ENCODE data around the gene LRFN5. TPM values are rescaled to one million over a fixed set of nuclear protein-coding genes. Genes with fewer than 3 reads are reported as not detected.
"Not testable (repeated sequence)": the region's sequence is repeated elsewhere in the genome, so short reads cannot be mapped to it uniquely, and the experiment has no call there.

LRFN5 gene
- polyA plus RNA-seq, 1 donor from 2014 or later, result not detected

DNA sequence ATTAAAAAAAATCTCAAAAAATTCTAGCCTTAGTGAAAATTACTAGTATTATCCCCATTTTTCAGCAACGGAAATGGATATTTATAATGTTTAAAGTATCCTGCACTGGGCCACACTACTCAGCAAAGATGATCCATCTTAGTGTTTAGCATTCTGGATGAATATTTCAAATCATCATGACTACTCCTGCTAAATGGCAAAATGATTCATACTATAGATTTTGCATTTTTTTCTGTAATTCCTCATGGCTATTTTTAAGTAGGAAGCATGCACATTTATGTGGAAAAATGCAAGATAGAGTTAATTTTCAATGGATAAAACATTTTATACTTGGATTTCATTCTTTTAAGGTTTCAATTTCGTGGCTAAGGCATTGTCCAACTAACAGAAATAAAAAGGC lies 59.6 kb downstream of the LRFN5 start:
- Mint-ChIP-seq H3K4me3 (no peak overlapping the region), H3K27me3 (no peaks in the 10 kb centered on the region), H3K27ac (no peak overlapping the region), H3K36me3 (no peaks in the 10 kb centered on the region), H3K4me1 (no peaks in the 10 kb centered on the region), H3K9me3 (no peaks in the 10 kb centered on the region)

DNA sequence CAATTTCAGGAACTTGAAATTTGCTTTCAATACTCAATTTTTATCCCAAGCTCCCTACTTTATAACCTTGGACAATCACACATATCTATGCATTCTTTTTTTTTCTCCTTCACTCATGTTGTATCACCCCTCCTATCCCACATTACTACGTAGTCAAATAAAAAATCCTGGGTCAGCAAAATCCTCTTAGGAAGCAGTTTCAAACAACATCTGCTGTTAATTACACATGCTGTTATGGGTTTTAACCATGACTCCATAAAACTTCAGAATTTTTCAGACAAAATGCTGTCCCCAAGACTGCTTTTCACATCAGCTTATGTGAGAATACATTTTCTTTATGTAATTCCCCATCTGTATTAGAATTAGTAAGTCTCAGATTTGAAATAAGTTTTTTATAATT lies 61.7 kb downstream of the LRFN5 start:
- Mint-ChIP-seq H3K4me1 (no peaks in the 10 kb centered on the region), H3K36me3 (no peaks in the 10 kb centered on the region), H3K27me3 (no peaks in the 10 kb centered on the region), H3K27ac (no peak overlapping the region), H3K9me3 (no peaks in the 10 kb centered on the region), H3K4me3 (no peak overlapping the region)

DNA sequence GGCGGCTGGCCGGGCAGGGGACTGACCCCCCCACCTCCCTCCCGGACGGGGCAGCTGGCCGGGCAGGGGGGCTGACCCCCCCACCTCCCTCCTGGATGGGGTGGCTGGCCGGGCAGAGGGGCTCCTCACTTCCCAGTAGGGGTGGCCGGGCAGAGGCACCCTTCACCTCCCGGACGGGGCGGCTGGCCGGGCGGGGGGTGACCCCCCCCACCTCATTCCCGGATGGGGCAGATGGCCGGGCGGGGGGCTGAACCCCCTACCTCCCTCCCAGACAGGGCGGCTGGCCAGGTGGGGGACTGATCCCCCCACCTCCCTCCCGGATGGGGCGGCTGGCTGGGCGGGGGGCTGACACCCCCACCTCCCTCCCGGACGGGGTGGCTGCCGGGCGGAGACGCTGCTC lies 66.9 kb downstream of the LRFN5 start:
- not testable (repeated sequence) for H3K4me3 Mint-ChIP-seq, H3K4me1 Mint-ChIP-seq, H3K9me3 Mint-ChIP-seq, H3K36me3 Mint-ChIP-seq, H3K27ac Mint-ChIP-seq, H3K27me3 Mint-ChIP-seq

DNA sequence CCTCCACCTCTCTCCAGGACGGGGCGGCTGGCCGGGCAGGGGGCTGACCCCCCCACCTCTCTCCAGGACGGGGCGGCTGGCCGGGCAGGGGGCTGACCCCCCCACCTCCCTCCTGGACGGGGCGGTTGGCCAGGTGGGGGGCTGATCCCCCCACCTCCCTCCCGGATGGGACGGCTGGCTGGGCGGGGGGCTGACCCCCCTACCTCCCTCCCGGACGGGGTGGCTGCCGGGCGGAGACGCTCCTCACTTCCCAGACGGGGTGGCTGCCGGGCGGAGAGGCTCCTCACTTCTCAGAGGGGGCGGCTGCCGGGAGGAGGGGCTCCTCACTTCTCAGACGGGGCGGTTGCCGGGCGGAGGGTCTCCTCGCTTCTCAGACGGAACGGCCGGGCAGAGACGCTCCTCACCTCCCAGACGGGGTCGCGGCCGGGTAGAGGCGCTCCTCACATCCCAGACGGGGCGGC lies 67.9 kb downstream of the LRFN5 start:
- H3K36me3 Mint-ChIP-seq, H3K27me3 Mint-ChIP-seq, H3K27ac Mint-ChIP-seq, H3K9me3 Mint-ChIP-seq, H3K4me1 Mint-ChIP-seq, H3K4me3 Mint-ChIP-seq: not testable (repeated sequence)

DNA sequence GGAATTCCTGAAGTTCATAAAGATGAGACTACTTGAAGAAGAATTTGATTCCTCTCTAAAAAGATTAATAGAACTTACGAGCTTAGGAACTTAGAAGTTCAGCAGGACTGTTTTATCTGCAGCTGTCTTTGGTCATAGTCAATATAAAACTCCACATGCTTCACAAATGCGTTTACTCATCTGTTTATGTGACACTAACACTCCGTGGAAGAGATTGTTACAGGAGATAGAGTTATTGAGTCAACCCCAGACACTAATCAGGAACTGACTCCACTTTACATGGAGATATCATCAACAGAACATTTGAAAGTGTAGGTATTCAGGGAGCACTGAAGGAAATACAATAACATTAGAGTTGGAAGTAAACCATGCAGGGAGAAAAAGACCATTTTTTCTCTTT lies 92.8 kb downstream of the LRFN5 start:
- Mint-ChIP-seq H3K4me3 (no peak overlapping the region), H3K27ac (no peak overlapping the region), H3K27me3 (no peaks in the 10 kb centered on the region), H3K4me1 (no peaks in the 10 kb centered on the region), H3K36me3 (no peaks in the 10 kb centered on the region), H3K9me3 (peaks cover 0 to 2% (median 0%) of the 10 kb centered on the region in 3 donors)

DNA sequence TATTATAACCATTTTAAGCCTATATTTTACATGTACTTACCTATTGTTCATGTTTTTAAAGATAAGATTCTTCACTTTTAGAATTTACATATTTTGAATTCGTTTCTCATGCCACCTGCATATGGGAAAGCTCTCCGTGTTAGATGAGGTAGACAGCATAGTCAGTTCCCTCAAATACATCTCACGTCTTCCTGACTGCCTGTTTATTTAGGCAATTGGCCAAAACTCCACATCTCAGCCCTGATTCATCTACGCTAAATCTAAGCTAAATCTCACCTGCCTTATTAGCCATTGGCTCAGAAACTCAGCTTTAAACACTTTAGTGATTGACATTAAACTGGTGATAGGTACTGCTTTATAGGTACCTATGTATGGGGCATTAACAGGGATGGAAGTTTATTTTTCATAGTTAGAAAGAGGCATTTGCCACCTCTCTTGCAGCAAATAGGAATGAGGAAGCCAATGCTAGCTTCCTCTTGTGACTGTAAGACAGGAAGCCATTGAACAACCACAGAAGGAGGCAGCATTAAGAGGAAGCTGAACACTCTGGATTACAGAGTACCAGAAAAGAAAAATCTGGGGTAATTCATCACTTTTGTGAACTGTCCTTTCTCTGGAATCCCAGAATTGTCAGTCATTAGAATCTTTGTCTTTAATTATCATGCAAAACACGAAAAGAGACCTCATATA lies 111.9 kb downstream of the LRFN5 start:
- H3K27me3 Mint-ChIP-seq, result no peaks in the 10 kb centered on the region
- peaks cover 7 to 10% (median 7%) of the 10 kb centered on the region in 3 donors for H3K4me1 Mint-ChIP-seq
- H3K27ac Mint-ChIP-seq, result no peak overlapping the region
- H3K4me3 Mint-ChIP-seq, result no peak overlapping the region
- H3K36me3 Mint-ChIP-seq, result no peaks in the 10 kb centered on the region
- no peaks in the 10 kb centered on the region for H3K9me3 Mint-ChIP-seq

DNA sequence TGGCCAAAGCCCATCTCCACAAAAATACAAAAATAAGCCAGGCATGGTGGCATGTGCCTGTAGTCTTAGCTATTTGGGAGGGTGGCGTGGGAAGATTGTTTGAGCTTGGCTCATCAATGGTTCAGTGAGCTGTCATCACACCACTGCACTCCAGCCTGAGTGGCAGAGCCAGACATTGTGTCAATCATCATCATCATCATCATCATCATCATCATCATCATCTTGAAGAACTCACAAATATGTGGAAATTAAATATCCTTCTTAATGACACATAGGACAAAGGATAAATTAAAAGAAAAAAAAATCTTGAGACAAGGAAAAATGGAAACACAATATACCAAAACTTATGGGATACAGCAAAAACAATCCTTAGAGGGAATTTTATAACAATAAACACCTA lies 132.5 kb downstream of the LRFN5 start:
- Mint-ChIP-seq H3K4me3 (no peak overlapping the region), H3K4me1 (peaks cover 0 to 4% (median 0%) of the 10 kb centered on the region in 3 donors), H3K27me3 (no peaks in the 10 kb centered on the region), H3K9me3 (peaks cover 3 to 4% (median 3%) of the 10 kb centered on the region in 3 donors), H3K36me3 (no peaks in the 10 kb centered on the region), H3K27ac (no peak overlapping the region)

DNA sequence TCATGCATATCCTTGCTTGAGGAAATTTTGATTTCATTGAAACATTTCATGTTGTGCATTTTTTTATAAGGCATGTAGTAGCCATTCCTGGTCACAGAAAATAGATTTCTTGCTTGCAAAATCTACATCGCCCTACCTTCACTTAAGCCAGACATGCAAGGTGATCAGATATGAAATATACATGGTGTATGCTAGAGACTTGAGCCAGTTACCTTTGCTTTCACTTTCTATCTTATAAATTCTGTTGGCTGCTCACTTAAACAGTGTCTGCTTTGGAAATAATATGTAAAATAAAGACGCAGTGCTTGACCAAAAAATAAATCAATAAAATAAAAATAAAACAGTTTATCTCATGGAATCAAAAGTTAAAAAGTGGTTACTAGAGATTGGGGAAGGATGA lies 136.5 kb downstream of the LRFN5 start:
- H3K36me3 Mint-ChIP-seq, result no peaks in the 10 kb centered on the region
- H3K27ac Mint-ChIP-seq, result no peak overlapping the region
- no peaks in the 10 kb centered on the region for H3K27me3 Mint-ChIP-seq
- H3K4me3 Mint-ChIP-seq, result no peak overlapping the region
- peaks cover 0 to under 1% (median under 1%) of the 10 kb centered on the region in 3 donors for H3K9me3 Mint-ChIP-seq
- peaks cover 0 to 12% (median 5%) of the 10 kb centered on the region in 3 donors for H3K4me1 Mint-ChIP-seq

DNA sequence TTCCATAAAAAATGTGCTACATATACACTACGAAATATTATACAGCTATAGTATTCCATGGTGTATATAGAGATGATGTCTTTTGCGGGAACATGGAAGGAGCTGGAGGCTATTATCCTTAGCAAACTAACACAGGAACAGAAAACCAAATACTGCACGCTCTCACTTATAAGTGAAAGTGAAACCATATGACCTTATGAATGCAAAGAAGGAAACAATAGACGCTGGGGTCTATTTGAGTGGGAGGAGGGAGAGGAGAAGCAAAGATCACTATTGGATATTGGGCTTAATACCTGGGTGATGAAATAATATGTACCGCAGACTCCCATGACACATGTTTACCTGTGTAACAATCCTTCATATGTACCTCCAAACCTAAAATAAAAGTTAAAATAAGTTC lies 142.8 kb downstream of the LRFN5 start:
- peaks cover 12 to 19% (median 15%) of the 10 kb centered on the region in 3 donors for H3K4me1 Mint-ChIP-seq
- peak overlapping the region in 3 of 4 donors; percentile 68 to 91 (median 83) for H3K4me3 Mint-ChIP-seq
- peaks cover 2% of the 10 kb centered on the region for H3K36me3 Mint-ChIP-seq
- no peaks in the 10 kb centered on the region for H3K27me3 Mint-ChIP-seq
- H3K9me3 Mint-ChIP-seq, result no peaks in the 10 kb centered on the region
- H3K27ac Mint-ChIP-seq, result peak overlapping the region in 1 of 3 donors; percentile 24

DNA sequence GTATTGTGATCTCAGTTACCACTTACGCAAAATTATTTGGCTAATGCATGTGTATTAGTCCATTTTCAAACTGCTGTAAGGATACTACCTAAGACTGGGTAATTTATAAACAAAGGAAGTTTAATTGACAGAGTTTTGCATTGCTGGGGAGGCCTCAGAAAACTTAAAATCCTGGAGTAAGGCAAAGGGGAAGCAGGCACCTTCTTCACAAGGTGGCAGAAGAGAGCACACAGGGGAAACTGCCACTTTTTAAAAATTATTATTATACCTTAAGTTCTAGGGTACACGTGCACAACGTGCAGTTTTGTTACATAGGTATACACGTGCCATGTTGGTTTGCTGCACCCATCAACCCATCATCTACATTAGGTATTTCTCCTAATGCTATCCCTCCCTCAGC lies 143.9 kb downstream of the LRFN5 start:
- not testable (repeated sequence) for H3K9me3 Mint-ChIP-seq, H3K27me3 Mint-ChIP-seq, H3K36me3 Mint-ChIP-seq, H3K27ac Mint-ChIP-seq, H3K4me3 Mint-ChIP-seq
- H3K4me1 Mint-ChIP-seq, result peaks cover 12 to 19% (median 15%) of the 10 kb centered on the region in 3 donors

DNA sequence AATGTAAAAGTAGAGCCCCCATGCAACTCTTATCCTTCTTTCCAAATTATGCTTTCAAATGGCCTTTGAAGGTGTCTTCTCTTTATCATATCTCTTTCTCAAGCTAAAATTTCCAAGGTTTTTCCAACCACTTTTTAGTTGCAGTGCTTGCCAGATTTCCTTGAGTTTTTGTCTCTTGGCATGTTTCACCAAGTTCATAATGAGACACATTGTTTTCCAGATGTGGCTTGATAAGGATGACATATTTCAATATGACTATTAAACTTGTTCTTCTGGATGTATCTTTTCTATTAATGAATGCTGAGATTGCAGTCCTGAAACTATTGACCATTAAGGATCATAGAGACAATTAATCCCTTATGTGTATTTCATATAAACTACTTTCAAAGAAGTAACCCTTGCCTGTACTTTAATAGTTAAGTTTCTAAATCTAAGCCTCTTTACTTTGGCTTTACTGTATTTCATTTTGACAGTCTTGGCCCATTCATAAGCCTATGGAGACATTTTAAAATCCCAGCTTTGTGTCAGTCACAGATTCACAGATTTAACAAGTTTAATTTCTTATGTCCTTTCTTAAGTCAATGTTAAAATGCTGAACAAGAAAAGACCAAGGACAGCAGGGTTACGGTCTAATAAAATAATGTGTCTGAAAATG lies 151.5 kb downstream of the LRFN5 start:
- H3K27ac Mint-ChIP-seq, result no peak overlapping the region
- no peaks in the 10 kb centered on the region for H3K27me3 Mint-ChIP-seq
- no peaks in the 10 kb centered on the region for H3K4me1 Mint-ChIP-seq
- H3K36me3 Mint-ChIP-seq, result no peaks in the 10 kb centered on the region
- H3K9me3 Mint-ChIP-seq, result no peaks in the 10 kb centered on the region
- H3K4me3 Mint-ChIP-seq, result no peak overlapping the region

DNA sequence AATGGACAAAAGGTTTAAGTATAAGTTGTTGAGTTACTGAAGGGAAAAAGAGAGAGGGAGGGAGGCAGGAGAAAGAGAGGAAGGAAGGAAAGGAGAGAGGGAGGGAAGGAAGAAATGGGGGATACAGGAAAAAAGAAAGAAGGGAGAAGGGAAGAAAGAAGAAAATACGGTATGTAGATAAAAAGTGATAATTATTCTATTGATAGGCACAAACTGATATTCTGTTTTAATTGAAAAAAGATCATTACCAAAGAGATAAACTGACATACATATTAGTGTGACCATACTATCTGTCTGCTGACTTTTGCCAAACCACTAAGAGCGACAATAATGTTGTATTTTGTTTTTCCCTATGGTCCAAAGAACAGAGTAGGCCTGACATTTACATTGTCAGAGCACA lies 154.5 kb downstream of the LRFN5 start:
- Mint-ChIP-seq H3K27me3 (no peaks in the 10 kb centered on the region), H3K36me3 (no peaks in the 10 kb centered on the region), H3K27ac (no peak overlapping the region), H3K4me1 (no peaks in the 10 kb centered on the region), H3K4me3 (no peak overlapping the region), H3K9me3 (no peaks in the 10 kb centered on the region)

DNA sequence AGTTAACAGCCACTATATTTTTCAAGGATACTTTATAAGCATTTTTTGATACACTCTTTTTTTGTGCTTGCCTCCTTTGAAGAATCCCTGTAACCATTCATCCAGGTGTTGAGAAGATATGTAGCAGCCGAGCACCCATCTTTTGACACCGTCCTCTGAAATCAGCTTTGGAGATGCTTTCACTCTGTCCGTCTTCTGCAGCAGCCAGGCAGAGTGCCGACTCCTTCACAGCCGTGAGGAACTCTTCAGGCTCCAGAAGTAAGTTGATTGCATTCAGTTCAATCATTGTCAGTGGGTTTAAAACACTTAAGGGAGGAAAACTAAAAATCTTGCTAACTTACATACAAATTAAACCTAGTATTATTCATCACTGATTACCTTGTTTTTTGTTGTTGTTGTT lies 160.1 kb downstream of the LRFN5 start:
- no peaks in the 10 kb centered on the region for H3K27me3 Mint-ChIP-seq
- no peaks in the 10 kb centered on the region for H3K9me3 Mint-ChIP-seq
- H3K27ac Mint-ChIP-seq, result no peak overlapping the region
- no peaks in the 10 kb centered on the region for H3K4me1 Mint-ChIP-seq
- no peak overlapping the region for H3K4me3 Mint-ChIP-seq
- no peaks in the 10 kb centered on the region for H3K36me3 Mint-ChIP-seq

DNA sequence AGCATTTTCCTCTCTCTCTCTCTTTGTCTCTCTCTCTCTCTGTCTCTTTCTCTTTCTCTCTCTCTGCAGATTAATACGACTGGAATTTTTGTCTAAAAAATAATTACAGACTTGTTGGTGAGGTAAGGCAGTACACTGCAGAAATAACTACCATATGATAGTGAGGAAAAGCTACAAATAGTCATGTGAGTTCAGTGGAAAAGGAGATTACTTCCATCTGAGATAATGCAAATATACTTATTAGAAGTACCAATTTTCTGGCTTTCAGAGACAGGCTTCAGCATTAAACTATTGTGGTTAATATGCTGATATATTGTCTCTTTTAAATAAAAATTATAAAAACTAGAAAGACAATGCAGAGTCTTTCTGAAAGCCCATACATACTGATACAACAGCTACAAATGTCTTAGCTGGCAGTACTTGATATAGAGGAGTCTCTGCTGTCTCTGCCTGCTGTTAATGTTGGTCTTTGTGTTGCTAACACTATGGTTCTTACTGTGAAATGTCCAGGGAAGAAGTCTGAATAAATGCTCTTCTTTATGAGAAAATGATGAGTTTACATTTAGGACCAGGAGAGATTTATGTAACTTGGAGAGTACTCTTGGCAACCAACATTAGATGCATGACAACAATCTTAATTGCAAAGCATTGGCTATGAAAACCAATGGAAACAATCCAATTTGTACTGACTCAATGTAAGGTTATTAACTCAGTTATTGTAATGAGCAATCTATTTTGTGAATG lies 167.0 kb downstream of the LRFN5 start:
- Mint-ChIP-seq H3K27ac (no peak overlapping the region), H3K27me3 (peaks cover 2% of the 10 kb centered on the region), H3K4me1 (no peaks in the 10 kb centered on the region), H3K9me3 (peaks cover 0 to 1% (median 0%) of the 10 kb centered on the region in 3 donors), H3K4me3 (no peak overlapping the region), H3K36me3 (no peaks in the 10 kb centered on the region)

DNA sequence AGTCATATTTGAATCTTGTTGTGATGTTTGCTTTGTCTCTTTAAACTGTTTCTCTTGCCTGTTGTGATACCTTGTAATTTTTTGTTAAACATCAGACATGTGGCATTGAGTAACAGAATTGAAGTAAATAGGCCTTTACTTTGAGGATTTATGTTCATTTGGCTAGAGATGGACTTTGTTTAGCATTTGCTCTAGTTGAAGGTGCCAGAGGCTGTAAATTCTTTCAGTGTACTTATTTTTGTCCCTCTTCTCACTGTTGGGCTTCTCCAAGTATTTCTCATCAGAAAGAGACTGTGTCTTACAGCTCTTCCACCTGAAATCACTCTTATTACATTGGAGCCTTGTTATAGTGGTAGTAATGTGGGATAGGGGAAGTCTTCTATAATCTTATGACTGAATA lies 175.8 kb downstream of the LRFN5 start:
- H3K27me3 Mint-ChIP-seq, result no peaks in the 10 kb centered on the region
- H3K36me3 Mint-ChIP-seq, result no peaks in the 10 kb centered on the region
- H3K9me3 Mint-ChIP-seq, result no peaks in the 10 kb centered on the region
- no peak overlapping the region for H3K27ac Mint-ChIP-seq
- H3K4me3 Mint-ChIP-seq, result no peak overlapping the region
- H3K4me1 Mint-ChIP-seq, result peaks cover 0 to 2% (median 0%) of the 10 kb centered on the region in 3 donors
